Stimulated activated CD8-positive, alpha-beta memory T cell treated with anti-CD3 and anti-CD28 coated beads, Interleukin-7, amount 100 ng/mL, for 24 hours (primary cell): ENCODE data around the gene SURF4.
"Not testable (repeated sequence)": the region's sequence is repeated elsewhere in the genome, so short reads cannot be mapped to it uniquely, and the experiment has no call there.

ENCODE experiments used
- DNase-seq: peaks from one replicate; pipeline ENCODE4 v3.0.0-alpha.2; 2020; ENCODE audit warnings: low read depth

SURF4 gene

GRCh38 chr9:133351908-133352634, 23.8 kb downstream of the SURF4 start:
- DNase-seq = no peak

GRCh38 chr9:133351526-133351907, 24.3 kb downstream of the SURF4 start:
- DNase-seq = no peak

DNA sequence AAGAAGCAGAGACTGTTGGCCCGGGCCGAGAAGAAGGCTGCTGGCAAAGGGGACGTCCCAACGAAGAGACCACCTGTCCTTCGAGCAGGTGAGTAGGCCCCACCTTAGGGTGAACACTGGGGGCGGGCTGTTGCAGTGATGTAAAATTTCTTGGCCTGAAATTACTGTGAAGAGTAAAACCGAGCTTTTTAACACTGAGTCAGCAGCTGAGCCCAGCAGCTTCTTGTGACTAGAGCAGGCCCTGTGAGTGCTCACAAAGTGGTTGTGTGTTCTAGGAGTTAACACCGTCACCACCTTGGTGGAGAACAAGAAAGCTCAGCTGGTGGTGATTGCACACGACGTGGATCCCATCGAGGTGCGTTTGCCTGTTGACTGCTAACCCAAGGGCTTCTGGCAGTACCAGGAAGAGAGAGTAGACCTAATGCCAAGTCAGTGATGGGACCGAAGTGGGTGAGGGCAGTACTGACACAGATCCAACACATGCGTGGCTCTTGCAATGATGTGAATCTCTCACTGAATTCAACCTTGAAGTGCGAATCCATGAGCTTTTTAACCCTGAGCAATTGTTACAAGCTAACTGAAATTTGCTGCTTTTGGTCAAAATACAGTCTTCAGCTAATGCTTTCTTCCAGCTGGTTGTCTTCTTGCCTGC, 25.8 kb downstream of the SURF4 start:
- DNase-seq = no peak

DNA sequence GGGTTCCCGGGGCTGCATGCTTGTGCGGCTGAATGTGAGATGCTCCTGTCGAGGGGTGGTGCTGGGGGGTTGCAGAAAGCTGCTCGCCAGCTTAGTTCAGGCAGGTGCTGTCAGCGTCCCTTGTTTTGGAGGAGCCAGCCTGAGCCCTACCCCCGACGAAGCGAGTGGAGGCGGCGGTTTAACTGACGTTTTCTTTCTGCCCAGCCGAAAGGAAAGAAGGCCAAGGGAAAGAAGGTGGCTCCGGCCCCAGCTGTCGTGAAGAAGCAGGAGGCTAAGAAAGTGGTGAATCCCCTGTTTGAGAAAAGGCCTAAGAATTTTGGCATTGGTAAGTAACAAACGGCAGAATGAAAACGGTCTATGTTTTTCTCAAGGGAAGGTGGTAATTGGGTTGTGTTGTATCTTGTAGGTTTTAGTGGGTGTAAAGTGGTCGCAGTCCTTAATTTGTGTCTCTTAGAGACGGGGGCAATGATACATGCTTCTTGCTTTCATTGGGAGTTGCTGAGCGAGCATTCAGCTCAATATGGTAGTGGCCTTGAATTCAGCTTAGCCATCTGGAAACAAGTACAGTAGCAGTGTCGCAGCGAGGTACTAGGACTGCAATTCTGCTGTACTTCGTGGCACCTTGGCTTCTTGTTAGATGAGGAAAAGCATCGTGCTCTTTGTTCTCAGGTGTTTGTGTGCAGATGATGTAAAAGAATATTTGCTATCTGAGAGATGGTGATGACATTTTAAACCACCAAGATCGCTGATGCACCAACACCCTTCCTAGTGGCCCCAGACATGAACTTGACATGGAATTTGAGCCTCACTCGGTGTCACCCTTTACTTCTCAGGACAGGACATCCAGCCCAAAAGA, 26.9 kb downstream of the SURF4 start:
- DNase-seq = no peak

DNA sequence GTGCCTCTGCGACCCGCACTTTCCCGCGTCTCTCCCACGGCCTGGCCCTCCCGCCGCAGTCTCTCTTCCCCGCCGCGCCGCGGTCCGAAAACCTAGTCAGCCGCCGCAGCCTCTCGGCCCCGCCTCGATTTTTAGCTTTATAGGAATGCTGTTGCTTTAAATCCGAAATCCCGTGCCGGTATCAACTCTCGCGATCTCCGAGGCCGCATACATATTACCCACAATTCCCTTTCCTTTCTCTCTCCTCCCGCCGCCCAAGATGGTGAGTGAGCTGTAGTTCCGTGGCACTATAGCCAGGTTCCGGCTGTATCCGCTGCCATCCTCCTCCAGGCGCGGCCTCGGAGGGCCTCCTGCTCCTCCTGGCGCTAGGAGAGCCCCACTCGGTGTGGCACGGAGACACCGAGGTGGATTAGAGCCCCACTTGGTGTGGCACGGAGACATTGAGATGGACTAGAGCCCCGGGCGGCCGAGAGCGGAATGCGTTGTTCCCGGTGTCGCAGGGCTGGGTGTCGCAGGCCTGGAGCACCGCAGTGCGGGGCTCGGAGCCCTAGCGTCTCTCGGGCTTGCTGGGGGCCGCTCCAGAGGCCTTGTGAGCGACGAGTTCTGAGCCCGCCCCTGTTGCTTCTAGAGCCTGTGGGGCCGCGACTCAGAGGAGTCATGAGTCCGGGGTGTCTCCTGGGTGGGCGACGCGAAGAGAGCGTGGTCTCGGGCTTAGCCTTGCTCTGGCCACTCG, 27.7 kb downstream of the SURF4 start, which contains the start of the genes MED22 and RPL7A:
Gene MED22, minus strand, starts transcription at position 147 of the 733 bp plus-strand sequence. CDS start 1,469 bp downstream, outside the sequence.
Gene RPL7A, plus strand, starts transcription at position 234 of the 733 bp plus-strand sequence. Its CDS starts 26 bp downstream, at position 260.
- DNase-seq = peak; percentile 83

GRCh38 chr9:133347515-133347984, 28.3 kb downstream of the SURF4 start:
- no peak for DNase-seq

DNA sequence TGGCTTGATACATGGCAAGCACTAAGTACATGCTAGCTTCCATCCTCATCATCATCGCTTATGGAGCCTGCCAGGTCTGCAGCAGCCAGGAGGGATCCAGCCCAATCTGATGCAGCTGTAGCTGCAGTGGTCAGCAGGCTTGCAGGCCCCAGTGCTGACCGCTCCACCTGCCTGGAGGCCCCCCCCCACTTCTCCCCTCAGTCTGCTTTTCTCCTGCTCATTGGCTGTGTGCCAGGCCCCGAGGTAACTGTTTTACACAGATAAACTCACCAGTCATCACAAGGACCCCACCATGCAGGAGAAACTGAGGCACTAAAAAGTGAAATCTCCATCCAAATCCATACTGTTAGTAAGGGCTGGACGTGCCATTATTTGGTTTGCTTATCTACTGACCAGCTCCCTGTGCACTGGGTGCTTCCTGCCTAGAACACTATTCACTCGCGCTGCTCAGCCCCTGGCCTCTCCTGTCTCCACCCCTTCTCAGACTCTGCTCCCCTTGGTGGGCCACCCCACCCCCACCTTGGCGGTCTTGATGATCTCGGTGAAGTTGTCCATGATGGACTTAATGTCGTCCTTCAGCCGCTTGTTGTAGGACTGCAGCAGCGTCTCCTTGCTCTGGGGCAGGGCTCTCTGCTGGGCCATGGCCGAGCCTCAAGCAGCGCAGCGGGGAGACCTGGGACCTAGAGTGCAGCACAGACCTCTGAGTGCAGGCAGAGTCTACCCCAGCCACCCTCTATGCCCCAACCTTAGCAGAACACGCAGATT, 29.7 kb downstream of the SURF4 start:
- no peak for DNase-seq

GRCh38 chr9:133345596-133345995, 30.3 kb downstream of the SURF4 start:
- DNase-seq = no peak

DNA sequence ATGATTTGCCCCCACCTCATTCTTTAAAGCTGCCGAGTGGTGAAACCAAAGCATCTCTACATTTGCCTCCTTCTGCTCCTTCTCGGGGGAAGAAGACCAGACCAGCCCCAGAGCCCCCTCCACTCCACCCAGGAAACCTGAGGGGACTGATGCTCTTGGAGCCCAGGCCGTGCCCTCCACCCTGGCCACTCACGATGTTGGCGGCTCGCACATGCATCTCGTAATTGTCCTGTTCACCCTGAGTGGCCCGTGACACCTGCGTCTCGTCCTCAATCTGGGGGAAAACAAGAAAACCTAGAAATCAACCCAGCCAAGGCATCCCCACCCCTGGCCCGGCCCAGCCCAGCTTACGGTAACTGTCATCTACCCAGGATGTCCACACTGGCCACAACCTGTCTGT, 30.9 kb downstream of the SURF4 start:
- DNase-seq = no peak

DNA sequence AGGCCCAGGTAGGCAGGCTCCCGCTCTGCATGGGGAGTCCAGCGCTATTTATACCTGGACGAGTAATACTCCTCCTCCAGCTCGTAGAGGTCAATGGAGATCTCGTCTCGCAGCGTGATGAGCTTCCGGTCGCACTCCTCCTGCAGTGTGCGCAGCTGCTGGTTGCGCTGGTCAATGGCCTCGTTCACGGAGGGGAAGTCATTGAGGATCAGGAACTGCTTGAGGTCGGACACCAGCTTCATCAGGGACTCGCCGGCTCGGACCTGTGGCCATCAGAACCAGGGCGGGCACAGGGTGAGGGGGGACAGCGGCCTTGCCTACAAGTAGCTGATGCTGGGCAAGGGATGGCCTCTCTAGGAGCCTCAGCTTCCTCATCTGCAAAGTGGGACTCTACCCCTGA, 31.8 kb downstream of the SURF4 start:
- no peak for DNase-seq

GRCh38 chr9:133342570-133342969, 33.3 kb downstream of the SURF4 start:
- no peak for DNase-seq

DNA sequence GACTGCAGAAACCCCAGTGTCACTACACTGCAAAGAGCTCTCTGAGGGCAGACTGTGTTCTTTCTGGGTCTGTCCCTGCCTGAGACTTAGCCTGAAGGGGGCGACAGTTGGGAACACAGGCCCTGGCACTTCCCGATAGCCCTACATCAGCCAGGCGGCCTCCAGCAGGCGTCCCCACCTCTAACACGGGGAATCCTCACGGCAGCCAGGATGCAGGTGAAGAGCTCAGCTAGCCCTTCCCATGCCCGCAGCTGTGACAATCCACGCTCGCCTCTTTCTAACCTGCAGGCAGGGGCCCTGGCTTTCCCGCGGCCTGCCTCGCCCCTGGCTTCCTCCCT, 33.8 kb downstream of the SURF4 start:
- DNase-seq = no peak

DNA sequence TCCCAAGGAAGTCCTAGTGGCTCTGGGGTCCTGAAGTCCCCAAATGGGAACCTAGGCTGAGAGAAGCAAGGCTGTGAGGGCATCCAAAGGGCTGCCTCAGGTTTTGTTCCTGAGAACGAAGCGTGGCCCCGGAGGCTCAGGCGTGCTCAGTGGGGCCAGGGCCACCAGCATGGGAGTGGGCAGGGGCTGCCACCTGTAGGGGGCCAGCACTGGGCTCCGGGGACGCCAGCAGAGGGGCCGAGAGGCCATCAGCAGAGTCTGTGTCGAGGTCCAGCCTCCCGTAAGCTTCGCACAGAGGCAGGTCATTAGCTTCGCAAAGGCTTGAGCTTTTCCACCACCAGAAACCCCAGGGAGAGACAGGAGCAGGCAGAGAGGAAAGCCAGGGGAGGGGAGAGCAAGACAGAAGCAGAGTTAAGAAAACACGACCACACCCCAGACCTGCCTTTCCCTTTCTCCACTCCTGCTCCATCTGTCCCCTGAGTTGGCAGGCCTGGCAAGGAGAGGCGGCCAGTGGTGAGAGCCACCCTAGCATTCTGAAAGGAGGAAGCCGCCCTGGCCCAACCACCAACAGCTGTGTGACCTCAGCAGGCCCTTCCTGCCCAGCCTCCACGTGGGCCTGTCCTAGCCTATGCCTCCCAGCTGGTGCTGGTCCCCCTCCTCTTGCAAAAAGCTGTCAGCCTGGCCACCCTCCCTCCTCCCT, 34.3 kb downstream of the SURF4 start:
- DNase-seq = no peak

DNA sequence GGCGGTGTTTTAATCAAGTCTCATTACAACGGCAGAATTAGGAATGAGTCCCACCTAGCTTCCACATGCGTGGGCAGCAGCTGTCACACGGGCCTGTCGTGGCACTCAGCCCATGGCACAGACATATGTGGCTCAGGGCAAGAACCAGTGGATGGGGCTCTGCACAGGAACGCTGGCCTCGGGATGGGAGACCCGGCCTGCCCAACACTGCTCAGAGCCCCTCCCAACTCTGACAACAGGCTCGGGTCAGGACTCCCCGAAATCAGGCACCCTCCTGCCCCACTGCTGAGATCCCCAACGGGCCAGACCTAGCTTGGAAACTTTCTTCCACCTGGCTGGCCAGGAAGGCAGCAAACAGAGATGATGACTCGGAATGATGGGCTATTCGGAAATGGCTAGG, 34.9 kb downstream of the SURF4 start:
- no peak for DNase-seq

DNA sequence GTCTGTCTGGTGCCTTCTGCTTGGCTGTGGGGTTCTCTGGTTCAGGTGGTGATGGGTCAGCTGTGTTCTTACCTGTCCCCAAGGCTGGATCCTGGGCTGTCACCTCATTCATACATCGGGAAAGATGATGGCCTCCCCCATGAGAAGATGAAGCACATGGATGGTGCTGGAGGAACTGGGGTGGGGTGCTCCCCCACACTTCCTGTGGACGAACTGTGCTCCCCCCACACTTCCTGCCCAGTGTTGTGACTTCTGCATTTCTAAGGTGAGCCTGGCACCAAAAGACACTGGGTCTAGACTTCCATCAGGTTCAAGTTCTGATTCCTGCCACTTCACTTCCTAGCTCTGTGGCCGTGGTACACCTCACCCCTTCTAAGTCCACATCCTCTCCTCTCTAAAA, 35.6 kb downstream of the SURF4 start:
- no peak for DNase-seq

- no peak for DNase-seq
These were observed 36.2 kb downstream of the SURF4 start for GRCh38 chr9:133339641-133340040.

DNA sequence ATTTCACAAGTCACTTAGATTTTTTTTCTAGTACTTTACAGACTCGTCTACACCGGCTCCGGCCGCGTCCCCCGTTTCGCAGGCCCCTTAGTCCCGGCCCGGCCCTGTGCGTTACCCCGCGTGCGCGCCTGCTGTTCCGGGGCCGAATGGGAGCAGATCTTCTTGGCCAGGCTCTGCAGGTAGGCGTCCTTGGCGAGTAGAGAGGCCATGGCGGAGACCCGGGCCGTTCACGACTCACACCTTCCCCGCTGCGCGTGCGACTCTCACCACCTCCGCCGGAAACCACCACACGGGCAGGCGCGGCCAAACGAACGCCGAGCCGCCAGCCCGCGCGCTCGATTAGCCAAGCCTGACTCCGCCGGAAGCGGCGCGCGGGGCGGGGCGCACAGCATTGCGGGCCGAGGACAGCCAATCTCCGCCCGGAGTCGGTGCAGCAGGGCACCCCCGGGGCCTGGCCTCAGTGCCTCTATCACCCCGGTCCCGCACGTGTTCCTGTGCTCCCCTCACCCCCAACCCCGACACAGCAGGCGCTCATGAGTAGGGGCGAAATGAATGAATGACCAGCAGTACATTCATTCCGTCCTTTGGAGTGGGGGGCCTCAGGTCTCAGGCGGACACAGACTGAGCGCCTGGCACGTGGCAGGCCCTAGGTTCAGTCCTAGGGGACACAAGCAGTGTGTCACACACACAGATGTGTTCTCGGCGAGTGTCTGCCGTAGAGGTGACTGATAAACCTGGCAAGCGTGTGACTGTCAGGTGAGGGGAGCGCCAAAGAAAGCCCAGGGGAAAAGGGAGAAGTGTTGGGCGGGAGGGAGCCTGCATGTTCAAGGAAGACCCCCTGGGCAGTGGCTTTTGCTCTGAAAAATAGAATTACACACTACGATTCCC, 39.7 kb downstream of the SURF4 start, which contains the start of gene SURF6:
Gene SURF6, minus strand, starts transcription at position 265 of the 888 bp plus-strand sequence. Its CDS starts 56 bp downstream, at position 209.
- peak; percentile 87 for DNase-seq

DNA sequence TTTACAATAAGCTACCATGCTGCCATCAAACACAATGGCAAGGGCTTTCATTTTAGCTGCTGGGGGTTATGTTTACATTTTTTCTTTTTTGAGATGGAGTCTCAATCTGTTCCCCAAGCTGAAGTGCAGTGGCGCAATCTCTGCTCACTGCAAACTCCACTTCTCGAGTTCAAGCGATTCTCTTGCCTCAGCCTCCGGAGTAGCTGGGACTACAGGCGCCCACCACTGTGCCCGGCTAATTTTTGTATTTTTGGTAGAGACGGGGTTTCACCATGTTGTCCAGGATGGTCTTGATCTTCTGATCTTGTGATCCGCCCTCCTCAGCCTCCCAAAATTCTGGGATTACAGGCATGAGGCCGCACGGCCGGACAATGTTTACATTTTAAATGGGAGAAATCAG, 41.0 kb downstream of the SURF4 start:
- not testable (repeated sequence) for DNase-seq

DNA sequence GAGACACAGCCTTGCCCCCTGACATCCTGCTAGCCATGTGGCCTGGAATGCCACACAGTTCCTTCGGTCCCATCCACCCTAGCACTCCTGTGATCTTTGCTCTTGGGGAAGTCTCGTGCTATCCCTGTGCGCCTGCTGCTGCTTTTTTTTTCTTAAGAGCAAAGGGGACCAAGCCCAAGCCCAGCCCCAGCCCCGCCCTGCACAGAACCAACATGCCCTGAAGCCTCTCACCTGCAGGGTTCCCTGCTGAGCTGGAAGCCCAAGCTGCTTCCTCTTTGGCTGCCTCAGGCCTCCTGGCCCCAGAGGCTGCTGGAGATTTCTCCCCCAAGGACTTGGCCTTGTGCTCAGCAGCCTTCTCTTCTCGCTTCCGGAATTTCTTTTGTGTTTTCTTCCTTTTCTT, 41.7 kb downstream of the SURF4 start:
- DNase-seq = no peak
